DMS 273 (cell line): Measurements from ENCODE around the gene TFEB.

ENCODE experiments used
- DNase-seq: peaks from one replicate; lab custom pipeline; 2025; ENCODE audit not compliant: unreplicated experiment; lab: John Stamatoyannopoulos, UW

TFEB gene

GRCh38 chr6:41642090-41642959 lies 93.1 kb downstream of the TFEB start:
- peak; percentile 61 for DNase-seq

GRCh38 chr6:41641352-41641925 lies 94.0 kb downstream of the TFEB start:
- DNase-seq: no peak

GRCh38 chr6:41640426-41640825 lies 95.0 kb downstream of the TFEB start:
- peak; percentile 39 for DNase-seq

GRCh38 chr6:41639809-41640371 lies 95.5 kb downstream of the TFEB start:
- DNase-seq: peak; percentile 60

- peak; percentile 76 for DNase-seq
Observed at GRCh38 chr6:41638935-41639808, 96.2 kb downstream of the TFEB start.

- peak; percentile 60 for DNase-seq
Observed at GRCh38 chr6:41638002-41638934, 97.1 kb downstream of the TFEB start, which contains the start of gene MDFI. TSS of gene MDFI (plus strand) at chr6:41638468. CDS start at chr6:41638750, 282 bp downstream.

- DNase-seq: no peak
Observed at GRCh38 chr6:41637194-41638001, 98.0 kb downstream of the TFEB start.

- DNase-seq: no peak
Observed at GRCh38 chr6:41636833-41637193, 98.6 kb downstream of the TFEB start.

GRCh38 chr6:41635365-41635764 lies 100.0 kb downstream of the TFEB start:
- no peak for DNase-seq

GRCh38 chr6:41634657-41635056 lies 100.8 kb downstream of the TFEB start:
- peak; percentile 29 for DNase-seq
